Activated CD8-positive, alpha-beta T cell treated with anti-CD3 and anti-CD28 coated beads for 36 hours (primary cell): ENCODE measurements around the gene TAF10. TPM values are rescaled to one million over a fixed set of nuclear protein-coding genes. Genes with fewer than 3 reads are reported as not detected.

Source experiments
- ATAC-seq: fragments of 200-7000 bp; cut with Tn5 transposase; one replicate; pipeline ENCODE4 v1.10.0; 2021; ENCODE audit warnings: mild to moderate bottlenecking, moderate library complexity
- CTCF ChIA-PET: fragments of 350-600 bp; sonication (Branson Sonifier 250); formaldehyde crosslinking; loops from one replicate; lab custom pipeline; 2021; ENCODE audit warnings: antibody characterized with exemption; lab: Charles Lee
- POLR2A ChIA-PET: fragments of 350-600 bp; sonication (Branson Sonifier 250); formaldehyde crosslinking; loops from one replicate; lab custom pipeline; 2021; ENCODE audit warnings: antibody characterized with exemption; lab: Charles Lee
- DNase-seq: peaks from one replicate; pipeline ENCODE4 v3.0.0-alpha.2; 2020
- H3K27ac Mint-ChIP-seq: one replicate; pipeline ENCODE4 v1.8.0; 2021; ENCODE audit warnings: mild to moderate bottlenecking, mixed read lengths
- H3K27me3 Mint-ChIP-seq: one replicate; pipeline ENCODE4 v1.8.0; 2021; ENCODE audit warnings: mixed read lengths
- H3K36me3 Mint-ChIP-seq: one replicate; pipeline ENCODE4 v1.8.0; 2021; ENCODE audit warnings: low read depth, mixed read lengths
- H3K4me1 Mint-ChIP-seq: one replicate; pipeline ENCODE4 v1.8.0; 2021; ENCODE audit warnings: low read depth, mixed read lengths
- H3K4me3 Mint-ChIP-seq: one replicate; pipeline ENCODE4 v1.8.0; 2021; ENCODE audit warnings: mild to moderate bottlenecking, moderate library complexity, mixed read lengths
- H3K9me3 Mint-ChIP-seq: one replicate; pipeline ENCODE4 v1.8.0; 2021; ENCODE audit warnings: mixed read lengths
- CTCF ChIP-seq: fragments of 200-600 bp; IDR thresholded peaks from one replicate; pipeline ENCODE4 v1.8.0; 2022; ENCODE audit warnings: antibody characterized with exemption, mild to moderate bottlenecking
- intact Hi-C: fragments of 100-400 bp; cut with micrococcal nuclease; formaldehyde crosslinking; loops from one replicate; pipeline ENCODE4 v1.10.0; 2022
- total RNA-seq, 2 experiments: library from RNA; stranded (reverse); gene quantifications; one replicate each; pipeline ENCODE4 v1.2.3, GENCODE V29; 2021

Gene TAF10
- total RNA-seq, 2 experiments from 2014 or later, result 151 to 160 TPM

- POLR2A ChIA-PET, result no interaction called here
Measured at GRCh38 chr11:6569706-6570105, 42.3 kb downstream of the TAF10 start.

GRCh38 chr11:6568191-6568918 lies 43.7 kb downstream of the TAF10 start:
- intact Hi-C loops, result no loop called here
- no peak for TF ChIP-seq CTCF
- Mint-ChIP-seq H3K9me3 (no peaks in the 10 kb centered on the region), H3K4me3 (no peak overlapping the region), H3K27me3 (no peaks in the 10 kb centered on the region), H3K36me3 (peaks cover 21% of the 10 kb centered on the region), H3K4me1 (no peaks in the 10 kb centered on the region), H3K27ac (no peak overlapping the region)
- DNase-seq (no peak), ATAC-seq (no peak)
- ChIA-PET CTCF (interaction anchor here (1.0 to 1.4 kb wide), 2 partner anchors 37 to 138 kb away, joined by 3 to 4 read pairs; no protein-coding TSS in a partner anchor), POLR2A (no interaction called here)

More at GRCh38 chr11:6569706-6570105, 42.3 kb downstream of the TAF10 start:
- H3K27me3 Mint-ChIP-seq, result no peaks in the 10 kb centered on the region
- no peaks in the 10 kb centered on the region for H3K4me1 Mint-ChIP-seq
- CTCF ChIA-PET, result interaction anchor here (0.8 kb wide), 1 partner anchor 39 kb away, joined by 3 read pairs; no protein-coding TSS in a partner anchor
- TF ChIP-seq CTCF, result no peak
- DNase-seq (no peak), ATAC-seq (no peak)
- H3K4me3 Mint-ChIP-seq, result no peak overlapping the region
- peaks cover 18% of the 10 kb centered on the region for H3K36me3 Mint-ChIP-seq
- no peak overlapping the region for H3K27ac Mint-ChIP-seq
- intact Hi-C loops, result no loop called here
- H3K9me3 Mint-ChIP-seq, result no peaks in the 10 kb centered on the region

- ATAC-seq (no peak), DNase-seq (no peak)
- no peak overlapping the region for H3K27ac Mint-ChIP-seq
- intact Hi-C loops, result no loop called here
- ChIA-PET POLR2A (interaction anchor here (0.6 kb wide), 1 partner anchor 286 kb away, joined by 3 read pairs; no protein-coding TSS in a partner anchor), CTCF (no interaction called here)
- H3K9me3 Mint-ChIP-seq, result no peaks in the 10 kb centered on the region
- no peak overlapping the region for H3K4me3 Mint-ChIP-seq
- H3K4me1 Mint-ChIP-seq, result no peaks in the 10 kb centered on the region
- TF ChIP-seq CTCF, result no peak
- H3K27me3 Mint-ChIP-seq, result no peaks in the 10 kb centered on the region
- H3K36me3 Mint-ChIP-seq, result peaks cover 12% of the 10 kb centered on the region
Measured at GRCh38 chr11:6567371-6567745, 44.7 kb downstream of the TAF10 start.

- no peak for ATAC-seq
- H3K27ac Mint-ChIP-seq, result no peak overlapping the region
- CTCF ChIA-PET, result interaction anchor here (1.2 kb wide), 1 partner anchor 101 kb away, joined by 3 read pairs; no protein-coding TSS in a partner anchor
- peaks cover 10% of the 10 kb centered on the region for H3K36me3 Mint-ChIP-seq
- H3K4me1 Mint-ChIP-seq, result no peaks in the 10 kb centered on the region
- no peaks in the 10 kb centered on the region for H3K27me3 Mint-ChIP-seq
- POLR2A ChIA-PET, result interaction anchor here (0.6 kb wide), 1 partner anchor 285 kb away, joined by 3 read pairs; no protein-coding TSS in a partner anchor
- no peak for TF ChIP-seq CTCF
- intact Hi-C loops, result no loop called here
- no peak overlapping the region for H3K4me3 Mint-ChIP-seq
- H3K9me3 Mint-ChIP-seq, result no peaks in the 10 kb centered on the region
- DNase-seq, result no peak
Measured at GRCh38 chr11:6566704-6567370, 45.2 kb downstream of the TAF10 start.
